Stomach (tissue), 4 donors: ENCODE results near the gene HNRNPA2B1.

Source experiments
- CTCF ChIP-seq, 7 experiments: fragments of 450-650 bp in 4 of 7; fragments of 200-600 bp in 3 of 7; sonication (generic) in 3 of 7; IDR thresholded peaks; one replicate each; pipeline ENCODE4 v1.5.1; 2016 to 2019; ENCODE audit warnings: antibody characterized with exemption in 7 of 7, control low read depth in 2 of 7, mild to moderate bottlenecking in 1 of 7
- POLR2A ChIP-seq, 4 donors: fragments of 450-650 bp; IDR thresholded peaks; one replicate each; pipeline ENCODE4 v1.6.1; 2016; ENCODE audit warnings: antibody characterized with exemption in 4 of 4, control low read depth in 2 of 4, mild to moderate bottlenecking in 1 of 4, moderate library complexity in 1 of 4

GRCh38 chr7:26191974-26192479, 8.5 kb downstream of the HNRNPA2B1 start:
- TF ChIP-seq CTCF (IDR thresholded peaks at IDR 0.05) (no peak), POLR2A (IDR thresholded peaks at IDR 0.05) (no peak)
